HG03175 (cell line): ENCODE results near the gene SMYD4.

Source experiments
- ATAC-seq: cut with Tn5 transposase; IDR thresholded peaks from one replicate; pipeline ENCODE4 v1.9.1; 2021; ENCODE audit warnings: mild to moderate bottlenecking, moderate library complexity; ENCODE audit not compliant: unreplicated experiment

Gene SMYD4

DNA sequence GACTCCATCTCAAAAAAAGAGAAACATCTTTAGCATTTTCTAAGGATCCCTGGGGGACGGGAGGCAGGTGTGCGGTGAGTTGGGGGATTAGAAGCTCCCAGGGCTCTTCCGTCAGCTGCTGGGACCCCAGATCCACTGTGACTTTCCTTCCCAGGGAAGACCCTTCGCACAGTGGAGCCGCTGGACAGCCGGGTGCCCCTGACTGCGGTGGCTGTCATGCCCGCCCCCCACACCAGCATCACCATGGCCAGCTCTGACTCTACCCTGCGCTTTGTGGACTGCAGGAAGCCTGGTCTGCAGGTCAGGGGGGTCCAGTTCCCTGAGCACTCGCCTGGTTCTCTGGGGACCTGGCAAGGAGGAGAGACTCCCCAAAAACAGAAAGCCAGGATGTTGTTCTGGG is 94.3 kb downstream of the SMYD4 start:
- ATAC-seq: no peak

- ATAC-seq: no peak
Observed at GRCh38 chr17:1733759-1734158, 95.9 kb downstream of the SMYD4 start.

DNA sequence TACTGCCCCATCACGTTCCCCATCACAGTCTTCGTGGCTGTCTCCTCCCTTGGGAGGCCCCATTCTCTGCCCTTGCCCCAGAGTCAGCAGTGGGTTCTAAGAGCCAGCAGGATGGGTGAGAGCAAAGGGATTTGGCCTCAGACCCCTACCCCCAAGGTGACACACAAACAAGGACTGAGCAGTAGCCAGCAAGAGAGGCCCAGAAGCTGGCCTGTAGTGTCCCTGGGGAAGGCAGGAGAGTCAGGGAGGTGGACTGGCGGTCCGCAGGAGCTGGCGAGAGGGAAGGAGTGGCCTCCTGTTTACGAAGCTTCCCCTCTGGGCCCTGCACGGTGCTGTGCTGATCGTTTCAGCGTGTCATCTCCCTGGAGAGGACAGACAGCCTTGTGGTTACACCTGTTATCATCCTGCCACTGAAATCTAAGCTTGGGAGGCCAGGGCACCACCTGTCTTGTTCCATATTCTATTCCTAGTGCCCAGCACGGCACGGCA is 96.8 kb downstream of the SMYD4 start:
- no peak for ATAC-seq

DNA sequence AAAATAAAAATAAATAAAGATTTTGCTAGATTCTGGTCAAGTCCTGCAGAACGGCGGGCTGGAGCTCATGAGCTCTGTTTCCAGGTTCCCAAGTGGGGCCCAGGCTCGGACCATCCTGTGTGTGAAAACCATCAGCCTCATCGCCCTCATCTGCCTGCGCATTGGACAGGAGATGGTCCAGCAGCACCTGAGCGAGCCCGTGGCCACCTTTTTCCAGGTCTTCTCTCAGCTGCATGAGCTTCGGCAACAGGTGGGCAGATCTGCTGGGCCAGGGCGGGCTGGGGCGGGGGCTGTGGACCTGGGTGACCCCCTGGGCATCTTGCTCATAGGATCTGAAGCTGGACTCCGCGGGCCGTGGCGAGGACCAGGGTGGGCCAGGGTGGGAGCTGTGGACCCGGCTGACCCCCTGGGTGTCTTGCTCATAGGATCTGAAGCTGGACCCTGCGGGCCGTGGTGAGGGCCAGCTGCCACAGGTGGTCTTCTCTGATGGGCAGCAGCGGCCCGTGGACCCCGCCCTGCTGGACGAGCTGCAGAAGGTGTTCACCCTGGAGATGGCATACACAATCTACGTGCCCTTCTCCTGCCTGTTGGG is 97.4 kb downstream of the SMYD4 start:
- ATAC-seq: no peak

- ATAC-seq: no peak
Observed at GRCh38 chr17:1731194-1731506, 98.6 kb downstream of the SMYD4 start.

DNA sequence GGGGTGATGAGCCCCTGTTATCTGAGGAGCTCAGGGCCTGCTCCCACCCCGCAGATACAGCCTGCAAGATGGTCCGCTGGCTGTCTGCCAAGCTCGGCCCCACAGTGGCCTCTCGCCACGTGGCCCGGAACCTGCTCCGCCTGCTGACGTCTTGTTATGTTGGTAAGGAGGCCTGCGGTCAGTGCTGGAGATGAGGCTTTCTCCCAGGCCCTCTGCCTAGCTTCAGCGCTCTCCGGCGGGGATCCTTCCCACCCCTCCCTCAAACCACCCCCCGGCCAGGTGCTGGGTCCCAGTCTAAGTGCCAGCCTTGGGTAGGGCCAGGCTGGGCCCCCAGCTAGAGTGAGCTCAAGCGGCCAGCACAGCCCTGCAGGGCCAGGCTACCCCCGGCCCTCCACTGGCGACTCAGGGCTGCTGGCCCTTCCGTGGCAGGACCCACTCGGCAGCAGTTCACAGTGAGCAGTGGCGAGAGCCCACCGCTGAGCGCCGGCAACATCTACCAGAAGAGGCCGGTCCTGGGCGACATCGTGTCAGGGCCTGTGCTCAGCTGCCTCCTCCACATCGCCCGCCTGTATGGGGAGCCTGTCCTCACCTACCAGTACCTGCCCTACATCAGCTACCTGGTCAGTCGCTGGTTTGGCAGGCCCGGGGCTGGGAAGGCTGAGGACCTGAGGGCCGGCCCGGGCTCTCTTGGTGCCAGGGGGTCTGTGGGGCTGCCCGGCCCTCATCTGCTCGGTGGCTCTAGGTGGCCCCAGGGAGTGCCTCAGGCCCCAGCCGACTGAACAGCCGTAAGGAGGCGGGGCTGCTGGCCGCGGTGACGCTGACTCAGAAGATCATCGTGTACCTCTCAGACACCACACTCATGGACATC is 99.1 kb downstream of the SMYD4 start:
- no peak for ATAC-seq

DNA sequence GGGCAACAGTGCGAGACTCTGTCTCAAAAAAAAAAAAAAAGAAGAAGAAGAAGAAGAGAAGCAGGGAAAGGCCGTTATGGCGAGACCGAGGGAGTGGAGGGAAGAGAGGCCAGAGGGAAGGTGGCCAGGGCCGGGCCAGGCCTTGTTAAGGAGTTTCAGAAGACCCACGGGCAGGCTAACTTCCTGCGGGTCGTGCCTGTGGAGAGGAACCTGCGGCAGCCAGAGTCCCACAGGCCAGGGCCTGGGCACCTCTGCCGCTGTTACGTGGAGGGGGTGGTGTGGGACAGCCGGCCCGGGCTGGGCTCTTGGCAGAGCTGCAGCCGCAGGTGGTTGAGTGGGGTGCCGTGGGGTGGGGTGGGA is 99.8 kb downstream of the SMYD4 start:
- ATAC-seq: no peak
